CD4-positive, alpha-beta T cell (primary cell): ENCODE data around the gene MBNL2. TPM values are rescaled to one million over a fixed set of nuclear protein-coding genes. Genes with fewer than 3 reads are reported as not detected.

Source experiments
- ATAC-seq: fragments of 200-7000 bp; cut with Tn5 transposase; one replicate; pipeline ENCODE4 v1.10.0; 2022; ENCODE audit warnings: mild to moderate bottlenecking; ENCODE audit not compliant: poor library complexity
- CTCF ChIA-PET: fragments of 350-600 bp; sonication (Branson Sonifier 250); formaldehyde crosslinking; loops from one replicate; lab custom pipeline; 2021; ENCODE audit warnings: antibody characterized with exemption, inconsistent platforms; lab: Charles Lee
- POLR2A ChIA-PET: fragments of 350-600 bp; sonication (Branson Sonifier 250); formaldehyde crosslinking; loops from one replicate; lab custom pipeline; 2021; ENCODE audit warnings: antibody characterized with exemption, inconsistent platforms; lab: Charles Lee
- DNase-seq, 14 experiments: peaks; one replicate each; pipeline ENCODE4 v3.0.0-alpha.2; 2013 to 2020; ENCODE audit warnings: mixed read lengths in 2 of 14
- H3K27ac ChIP-seq, 2 donors: one replicate each; pipeline versions ENCODE4 v1.5.1 to v1.7.0; 2013; ENCODE audit warnings: low read length in 2 of 2, low read depth in 1 of 2, mild to moderate bottlenecking in 1 of 2
- H3K27me3 ChIP-seq, 2 experiments: 1 replicate in 1 of 2; 2 replicates in 1 of 2; pipeline versions ENCODE4 v1.6.1 to v1.7.0; 2013; ENCODE audit warnings: low read length in 2 of 2, control low read depth in 1 of 2, mild to moderate bottlenecking in 1 of 2, moderate library complexity in 1 of 2; ENCODE audit not compliant: insufficient read depth in 2 of 2, control insufficient read depth in 1 of 2
- H3K36me3 ChIP-seq: one replicate; pipeline ENCODE4 v1.6.1; 2013; ENCODE audit warnings: low read length, control low read depth; ENCODE audit not compliant: insufficient read depth
- H3K4me1 ChIP-seq: one replicate; pipeline ENCODE4 v1.6.1; 2013; ENCODE audit warnings: low read length, control low read depth; ENCODE audit not compliant: insufficient read depth
- H3K4me3 ChIP-seq: one replicate; pipeline ENCODE4 v1.5.1; 2013; ENCODE audit warnings: mild to moderate bottlenecking, low read length, moderate library complexity
- H3K9me3 ChIP-seq, 2 experiments: 1 replicate in 1 of 2; 2 replicates in 1 of 2; pipeline versions ENCODE4 v1.6.1 to v1.7.0; 2013; ENCODE audit warnings: low read length in 2 of 2, mild to moderate bottlenecking in 2 of 2, control low read depth in 1 of 2, moderate library complexity in 1 of 2; ENCODE audit not compliant: control insufficient read depth in 1 of 2, insufficient read depth in 1 of 2
- H3K27ac Mint-ChIP-seq: one replicate; pipeline ENCODE4 v1.8.0; 2020; ENCODE audit warnings: mixed read lengths
- H3K27me3 Mint-ChIP-seq: one replicate; pipeline ENCODE4 v1.8.0; 2021; ENCODE audit warnings: mixed read lengths
- H3K36me3 Mint-ChIP-seq: one replicate; pipeline ENCODE4 v1.8.0; 2021; ENCODE audit warnings: low read depth, mixed read lengths
- H3K4me1 Mint-ChIP-seq: one replicate; pipeline ENCODE4 v1.8.0; 2021; ENCODE audit warnings: low read depth, mixed read lengths
- H3K4me3 Mint-ChIP-seq: one replicate; pipeline ENCODE4 v1.8.0; 2020; ENCODE audit warnings: mild to moderate bottlenecking, mixed read lengths
- H3K9me3 Mint-ChIP-seq: one replicate; pipeline ENCODE4 v1.8.0; 2020; ENCODE audit warnings: mixed read lengths
- intact Hi-C, 2 experiments: fragments of 100-400 bp; cut with DNase I in 1 of 2; cut with micrococcal nuclease in 1 of 2; formaldehyde crosslinking; loops; one replicate each; pipeline versions ENCODE4 v1.15.1 to v1.9.0; 2023 to 2025; cut with DNase I, micrococcal nuclease
- total RNA-seq, 174 experiments: library from RNA in 2 of 174; stranded (reverse) in 2 of 174; gene quantifications; one replicate each; pipeline ENCODE4 v1.2.3 and lab custom pipeline; 2021 to 2026
- TF ChIP-seq, protein P1 (sequence below): fragments of 200-600 bp; IDR thresholded peaks from one replicate; pipeline ENCODE4 v1.8.0; 2022; ENCODE audit warnings: antibody characterized with exemption, mild to moderate bottlenecking

The MBNL2 gene
- total RNA-seq, 2 experiments from 2014 or later: 35.9 to 36.0 TPM

DNA sequence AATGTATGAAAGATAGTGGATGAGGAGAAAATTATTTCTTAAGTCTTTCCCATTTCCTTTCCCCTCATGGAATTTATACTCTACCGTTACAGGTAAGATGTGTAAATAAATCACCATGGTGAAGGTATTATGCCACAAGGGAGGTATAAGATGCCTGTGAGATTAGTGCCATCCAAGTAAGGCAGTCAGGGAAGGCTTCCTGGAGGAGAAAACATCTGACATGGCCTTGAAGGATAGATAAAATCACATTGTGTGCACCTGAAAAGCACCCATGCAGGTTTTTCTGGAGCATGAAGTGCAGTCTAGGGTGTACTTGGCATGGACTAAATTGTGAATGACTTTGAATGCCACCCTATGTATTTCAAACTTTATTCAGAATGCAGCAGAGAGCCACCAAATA lies 15.3 kb downstream of the MBNL2 start:
- ATAC-seq (no peak), DNase-seq (no peak)
- Mint-ChIP-seq H3K27me3 (no peaks in the 10 kb centered on the region), H3K9me3 (no peaks in the 10 kb centered on the region), H3K36me3 (peaks cover 50% of the 10 kb centered on the region), H3K4me3 (no peak overlapping the region), H3K27ac (no peak overlapping the region), H3K4me1 (peaks cover 97% of the 10 kb centered on the region)
- H3K4me3 ChIP-seq: no peak overlapping the region
- peaks cover 34% of the 10 kb centered on the region for H3K4me1 ChIP-seq
- peaks cover 6% of the 10 kb centered on the region for H3K36me3 ChIP-seq
- H3K27ac ChIP-seq: no peak overlapping the region
- H3K9me3 ChIP-seq: no peaks in the 10 kb centered on the region
- CTCF ChIA-PET: no interaction called here
- POLR2A ChIA-PET: no interaction called here
- no peaks in the 10 kb centered on the region for H3K27me3 ChIP-seq
- TF ChIP-seq, protein P1, sequence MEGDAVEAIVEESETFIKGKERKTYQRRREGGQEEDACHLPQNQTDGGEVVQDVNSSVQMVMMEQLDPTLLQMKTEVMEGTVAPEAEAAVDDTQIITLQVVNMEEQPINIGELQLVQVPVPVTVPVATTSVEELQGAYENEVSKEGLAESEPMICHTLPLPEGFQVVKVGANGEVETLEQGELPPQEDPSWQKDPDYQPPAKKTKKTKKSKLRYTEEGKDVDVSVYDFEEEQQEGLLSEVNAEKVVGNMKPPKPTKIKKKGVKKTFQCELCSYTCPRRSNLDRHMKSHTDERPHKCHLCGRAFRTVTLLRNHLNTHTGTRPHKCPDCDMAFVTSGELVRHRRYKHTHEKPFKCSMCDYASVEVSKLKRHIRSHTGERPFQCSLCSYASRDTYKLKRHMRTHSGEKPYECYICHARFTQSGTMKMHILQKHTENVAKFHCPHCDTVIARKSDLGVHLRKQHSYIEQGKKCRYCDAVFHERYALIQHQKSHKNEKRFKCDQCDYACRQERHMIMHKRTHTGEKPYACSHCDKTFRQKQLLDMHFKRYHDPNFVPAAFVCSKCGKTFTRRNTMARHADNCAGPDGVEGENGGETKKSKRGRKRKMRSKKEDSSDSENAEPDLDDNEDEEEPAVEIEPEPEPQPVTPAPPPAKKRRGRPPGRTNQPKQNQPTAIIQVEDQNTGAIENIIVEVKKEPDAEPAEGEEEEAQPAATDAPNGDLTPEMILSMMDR: no peak
- intact Hi-C loops: no loop called here

DNA sequence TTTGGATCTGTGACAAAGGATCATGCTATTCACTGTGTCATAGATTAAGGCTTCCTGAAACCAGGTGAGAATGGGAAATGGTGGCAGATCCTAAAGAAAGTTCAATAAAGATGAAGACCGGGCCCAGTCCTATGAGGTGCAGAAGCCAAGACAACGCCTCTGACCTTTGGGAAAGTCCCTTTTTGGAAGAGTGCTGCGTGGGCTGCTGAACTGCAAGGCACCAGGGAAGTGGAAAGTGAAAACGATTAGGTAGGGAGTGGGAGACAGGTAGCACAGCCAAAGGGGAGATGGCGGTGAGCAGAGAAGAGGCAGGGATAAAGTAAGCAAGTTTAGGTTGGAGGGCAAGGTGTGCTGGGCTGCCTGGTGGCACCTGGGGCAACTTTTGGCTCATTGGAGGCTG lies 16.3 kb downstream of the MBNL2 start:
- Mint-ChIP-seq H3K4me3 (peak overlapping the region; percentile 50), H3K9me3 (no peaks in the 10 kb centered on the region), H3K27ac (peak overlapping the region; percentile 3), H3K36me3 (peaks cover 50% of the 10 kb centered on the region), H3K4me1 (peaks cover 99% of the 10 kb centered on the region), H3K27me3 (no peaks in the 10 kb centered on the region)
- intact Hi-C loops: no loop called here
- Histone ChIP-seq H3K27ac (no peak overlapping the region), H3K9me3 (no peaks in the 10 kb centered on the region), H3K4me3 (no peak overlapping the region), H3K27me3 (no peaks in the 10 kb centered on the region), H3K4me1 (peaks cover 34% of the 10 kb centered on the region), H3K36me3 (peaks cover 6% of the 10 kb centered on the region)
- CTCF ChIA-PET: interaction anchor here (1.2 to 1.4 kb wide), 2 partner anchors 13 to 16 kb away, joined by 3 to 4 read pairs; partner anchors contain the start of gene MBNL2
- DNase-seq: peak in 2 of 14 experiments; percentile 37 to 50
- ATAC-seq: no peak
- POLR2A ChIA-PET: no interaction called here
- TF ChIP-seq, protein P1: no peak

DNA sequence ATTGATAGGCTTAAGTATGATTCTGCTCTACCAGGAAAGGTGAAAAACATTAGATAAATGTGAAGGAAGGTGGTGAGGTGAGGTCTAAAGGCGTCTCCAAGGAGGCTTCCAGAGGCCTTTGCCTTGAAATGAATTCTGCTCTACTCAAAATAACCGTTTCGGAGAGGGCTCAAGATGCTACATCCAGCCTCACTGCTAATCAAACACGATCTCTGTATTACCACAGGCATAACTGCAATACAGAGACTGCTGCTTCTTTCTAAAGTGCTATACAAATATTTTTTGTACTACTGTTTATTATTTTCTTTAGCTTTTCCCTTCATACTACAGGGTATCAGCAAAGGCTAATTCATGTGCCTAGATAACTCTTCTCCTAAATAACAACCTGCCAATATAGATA lies 16.8 kb downstream of the MBNL2 start:
- peak overlapping the region; percentile 50 for H3K4me3 Mint-ChIP-seq
- H3K27me3 ChIP-seq: no peaks in the 10 kb centered on the region
- ChIA-PET POLR2A (no interaction called here), CTCF (interaction anchor here (1.2 to 1.4 kb wide), 2 partner anchors 14 to 17 kb away, joined by 3 to 4 read pairs; partner anchors contain the start of gene MBNL2)
- H3K27ac ChIP-seq: no peak overlapping the region
- DNase-seq (peak in 2 of 14 experiments; percentile 25 to 31), ATAC-seq (no peak)
- peak overlapping the region; percentile 3 for H3K27ac Mint-ChIP-seq
- TF ChIP-seq, protein P1: no peak
- no peaks in the 10 kb centered on the region for H3K27me3 Mint-ChIP-seq
- H3K9me3 ChIP-seq: no peaks in the 10 kb centered on the region
- H3K4me3 ChIP-seq: no peak overlapping the region
- H3K9me3 Mint-ChIP-seq: no peaks in the 10 kb centered on the region
- peaks cover 49% of the 10 kb centered on the region for H3K36me3 Mint-ChIP-seq
- peaks cover 99% of the 10 kb centered on the region for H3K4me1 Mint-ChIP-seq
- peaks cover 3% of the 10 kb centered on the region for H3K36me3 ChIP-seq
- intact Hi-C loops: no loop called here
- peaks cover 34% of the 10 kb centered on the region for H3K4me1 ChIP-seq
